Left lobe of liver (tissue), 2 donors: ENCODE results near the gene FGG. TPM values are rescaled to one million over a fixed set of nuclear protein-coding genes. Genes with fewer than 3 reads are reported as not detected.

Source experiments
- ATAC-seq: fragments of 200-7000 bp; cut with Tn5 transposase; one replicate; pipeline ENCODE4 v1.9.1; 2020; ENCODE audit warnings: mild to moderate bottlenecking, moderate library complexity
- DNase-seq: peaks from one replicate; pipeline ENCODE4 v3.0.0-alpha.2; 2020; ENCODE audit warnings: low spot score
- total RNA-seq: library from RNA; stranded (reverse); gene quantifications from one replicate; pipeline ENCODE4 v1.2.1, GENCODE V29; 2021
- donor health status: DM: no; HTN: no; CAD: no; lungs with moderate emphysema.
- donor health status: DM: no; HTN: yes; CAD: no.

The FGG gene
- total RNA-seq, 1 donor from 2014 or later: 7,950 TPM

GRCh38 chr4:154559494-154560418 is 52.7 kb downstream of the FGG start:
- ATAC-seq (peak; percentile 77), DNase-seq (peak; percentile 76)

DNA sequence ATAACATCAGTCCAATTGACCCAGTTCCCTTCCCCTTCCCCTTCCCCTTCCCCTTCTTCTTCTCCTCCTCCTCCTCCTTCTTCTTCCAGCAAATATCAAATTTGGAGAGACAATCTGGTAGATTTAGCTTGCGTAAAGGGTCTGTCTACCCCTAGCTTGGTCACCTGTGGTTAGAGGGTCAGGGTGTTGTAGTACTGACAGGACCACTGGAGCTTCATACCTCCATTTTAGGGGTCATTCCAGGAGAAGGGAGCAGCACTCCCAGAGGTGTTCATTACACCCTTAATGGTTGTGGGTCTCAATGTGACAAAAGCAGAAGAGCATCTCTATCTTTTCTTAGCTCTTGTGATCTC is 53.3 kb downstream of the FGG start:
- no peak for DNase-seq
- ATAC-seq: no peak

Other genes starting within 250 kb of the FGG start
- 0.08 TPM for gene DCHS2, start 120.9 kb downstream of the FGG start, total RNA-seq
- gene PLRG1, start 62.3 kb downstream of the FGG start, total RNA-seq: 28.3 TPM
- gene FGB, start 49.6 kb downstream of the FGG start, total RNA-seq: 9,039 TPM
- gene FGA, start 21.9 kb downstream of the FGG start, total RNA-seq: 15,070 TPM
- 1.6 TPM for gene LRAT, start 131.3 kb upstream of the FGG start, total RNA-seq
- 0.15 TPM for gene RBM46, start 168.6 kb upstream of the FGG start, total RNA-seq